GM19372 (cell line): Measurements from ENCODE around the gene CCNA2.
A peak's percentile ranks its signal among the peaks of the same experiment; 100 is the strongest.

Source experiments
- ATAC-seq: cut with Tn5 transposase; IDR thresholded peaks from one replicate; pipeline ENCODE4 v1.9.1; 2021; ENCODE audit warnings: mild to moderate bottlenecking, low read depth, moderate library complexity; ENCODE audit not compliant: unreplicated experiment

Gene CCNA2

GRCh38 chr4:121823505-121824170 lies at the start of gene CCNA2:
Gene CCNA2, minus strand, starts transcription at chr4:121823883. Its CDS starts 255 bp downstream, at chr4:121823628.
- peak; percentile 86 for ATAC-seq

- ATAC-seq, result peak; percentile 99
Measured at GRCh38 chr4:121869841-121870822, 46.4 kb upstream of the CCNA2 start, which contains the start of gene BBS7. Gene BBS7, minus strand, starts transcription at chr4:121870474. Its CDS starts 161 bp downstream, at chr4:121870313.

GRCh38 chr4:121863799-121864198 lies 40.1 kb upstream of the CCNA2 start:
- ATAC-seq, result no peak

GRCh38 chr4:121861426-121861825 lies 37.7 kb upstream of the CCNA2 start:
- ATAC-seq, result no peak

- ATAC-seq, result no peak
Measured at GRCh38 chr4:121860121-121860520, 36.4 kb upstream of the CCNA2 start.

- ATAC-seq, result no peak
Measured at GRCh38 chr4:121851354-121851753, 27.7 kb upstream of the CCNA2 start.

- no peak for ATAC-seq
Measured at GRCh38 chr4:121846662-121847061, 23.0 kb upstream of the CCNA2 start.

- ATAC-seq, result no peak
Measured at GRCh38 chr4:121842862-121843261, 19.2 kb upstream of the CCNA2 start.

- no peak for ATAC-seq
Measured at GRCh38 chr4:121838136-121838535, 14.5 kb upstream of the CCNA2 start.

GRCh38 chr4:121829511-121829910 lies 5.8 kb upstream of the CCNA2 start:
- ATAC-seq, result no peak

GRCh38 chr4:121827853-121828252 lies 4.2 kb upstream of the CCNA2 start:
- ATAC-seq, result no peak

GRCh38 chr4:121824950-121825349 lies 1.3 kb upstream of the CCNA2 start:
- no peak for ATAC-seq

- ATAC-seq, result peak; percentile 3
Measured at GRCh38 chr4:121824171-121824527, 466 bp upstream of the CCNA2 start.

GRCh38 chr4:121822796-121823504 lies 733 bp downstream of the CCNA2 start:
- ATAC-seq, result peak; percentile 50

- no peak for ATAC-seq
Measured at GRCh38 chr4:121822047-121822446, 1.6 kb downstream of the CCNA2 start.

GRCh38 chr4:121819216-121819965 lies 4.3 kb downstream of the CCNA2 start:
- no peak for ATAC-seq

- no peak for ATAC-seq
Measured at GRCh38 chr4:121818215-121818614, 5.5 kb downstream of the CCNA2 start.

GRCh38 chr4:121817701-121818100 lies 6.0 kb downstream of the CCNA2 start:
- no peak for ATAC-seq

GRCh38 chr4:121817006-121817405 lies 6.7 kb downstream of the CCNA2 start:
- no peak for ATAC-seq

- ATAC-seq, result no peak
Measured at GRCh38 chr4:121814756-121815155, 8.9 kb downstream of the CCNA2 start.
